GM18519 (cell line): ENCODE data around the gene SPSB4.

Experiments
- ATAC-seq: cut with Tn5 transposase; IDR thresholded peaks from one replicate; pipeline ENCODE4 v1.9.1; 2021; ENCODE audit warnings: mild to moderate bottlenecking, moderate library complexity; ENCODE audit not compliant: unreplicated experiment, low FRiP score

The SPSB4 gene

DNA sequence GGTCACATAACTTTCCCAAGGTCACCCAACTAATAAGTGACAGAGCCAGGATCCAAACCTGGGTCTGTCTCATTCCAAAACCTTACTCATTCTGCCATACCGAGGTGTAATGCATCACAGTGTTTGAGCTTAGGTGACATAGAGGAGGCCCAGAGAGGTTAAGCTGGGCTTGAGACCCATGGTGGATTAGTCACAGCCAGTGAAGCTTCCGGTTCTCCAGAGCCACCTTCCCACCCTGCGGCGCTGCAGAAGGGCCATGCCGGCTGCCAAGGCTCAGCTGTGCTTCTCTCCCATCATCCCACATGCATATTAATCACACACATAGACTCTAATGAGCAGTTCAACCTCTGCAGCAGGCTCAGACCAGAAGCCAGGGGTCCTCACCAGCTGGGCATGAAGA lies 42.2 kb downstream of the SPSB4 start:
- ATAC-seq, result no peak

- no peak for ATAC-seq
Measured at GRCh38 chr3:141093971-141094684, 43.0 kb downstream of the SPSB4 start.

DNA sequence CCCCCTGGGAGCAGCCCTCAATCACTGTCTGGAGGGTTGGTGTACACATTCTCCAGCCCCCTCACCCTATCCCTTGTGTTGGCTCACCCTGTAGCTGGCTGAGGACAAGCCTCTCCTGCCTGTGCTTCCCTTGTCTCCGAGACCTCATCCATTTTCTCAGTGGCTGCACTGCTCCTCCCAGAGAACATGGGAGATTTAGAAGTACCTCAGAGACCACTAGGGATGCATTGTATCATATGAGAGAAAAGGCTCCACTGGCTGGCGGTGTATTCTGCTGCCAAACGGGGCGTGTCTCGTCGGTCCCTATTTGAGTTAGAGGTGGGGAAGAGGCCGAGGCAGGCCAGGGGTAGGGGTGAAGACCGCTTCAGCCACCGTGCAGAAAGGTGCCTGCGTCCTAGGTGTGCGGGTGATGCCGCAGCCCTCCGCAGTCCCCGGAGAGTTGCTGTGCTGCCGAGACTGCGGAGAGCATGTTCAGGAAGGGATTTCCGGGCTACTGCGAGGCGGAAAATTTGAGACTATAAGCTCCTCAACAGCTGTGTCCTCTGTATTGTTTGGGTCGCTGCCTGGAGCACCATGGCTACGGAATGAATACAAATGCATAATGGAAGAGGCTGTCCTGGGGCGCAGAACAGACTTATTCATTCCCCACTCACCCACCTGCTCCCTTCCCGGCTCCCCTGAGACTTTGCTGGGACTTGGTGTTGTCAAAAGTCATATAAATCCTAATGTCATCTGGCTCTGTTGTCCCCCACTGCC lies 43.8 kb downstream of the SPSB4 start:
- no peak for ATAC-seq

- no peak for ATAC-seq
Measured at GRCh38 chr3:141095546-141095937, 44.4 kb downstream of the SPSB4 start.

DNA sequence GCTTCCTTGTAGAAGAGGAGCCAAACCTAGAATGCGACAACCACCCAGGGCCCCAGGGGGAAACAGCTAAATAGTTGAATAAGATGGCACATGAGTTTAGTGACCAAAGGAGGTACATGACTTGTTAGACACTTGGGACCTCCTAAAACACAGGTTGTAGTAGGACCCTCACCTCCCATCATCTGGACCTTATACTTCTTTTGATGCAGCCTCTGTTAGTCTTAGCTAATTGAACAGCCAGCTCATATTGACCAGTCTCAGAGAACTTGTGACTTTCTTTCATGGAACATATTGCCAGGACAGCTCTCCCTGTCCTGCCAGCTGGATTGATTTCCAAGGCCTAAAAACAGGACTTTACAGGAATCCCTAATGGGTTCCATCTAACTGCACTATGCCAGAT lies 45.0 kb downstream of the SPSB4 start:
- ATAC-seq, result no peak

- no peak for ATAC-seq
Measured at GRCh38 chr3:141096981-141097380, 45.8 kb downstream of the SPSB4 start.

DNA sequence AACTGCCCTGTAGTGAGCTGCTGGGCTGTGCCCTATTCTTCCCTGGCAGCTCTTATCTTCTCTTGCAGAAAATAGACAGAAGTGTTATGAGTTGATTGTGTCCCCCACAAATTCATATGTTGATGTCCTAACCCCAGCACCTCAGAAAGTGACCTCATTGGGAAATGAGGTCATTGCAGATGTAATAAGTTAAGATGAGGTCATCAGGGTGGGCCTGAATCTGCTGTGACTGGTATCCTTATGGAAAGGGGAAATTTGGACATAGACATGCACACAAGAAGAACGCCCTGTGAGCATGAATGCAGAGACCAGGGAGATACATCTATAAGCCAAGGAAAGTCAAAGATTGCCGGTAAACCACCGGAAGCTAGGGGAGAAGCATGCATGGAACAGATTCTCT lies 49.0 kb downstream of the SPSB4 start:
- no peak for ATAC-seq

GRCh38 chr3:141100531-141101320 lies 49.6 kb downstream of the SPSB4 start:
- ATAC-seq, result no peak

DNA sequence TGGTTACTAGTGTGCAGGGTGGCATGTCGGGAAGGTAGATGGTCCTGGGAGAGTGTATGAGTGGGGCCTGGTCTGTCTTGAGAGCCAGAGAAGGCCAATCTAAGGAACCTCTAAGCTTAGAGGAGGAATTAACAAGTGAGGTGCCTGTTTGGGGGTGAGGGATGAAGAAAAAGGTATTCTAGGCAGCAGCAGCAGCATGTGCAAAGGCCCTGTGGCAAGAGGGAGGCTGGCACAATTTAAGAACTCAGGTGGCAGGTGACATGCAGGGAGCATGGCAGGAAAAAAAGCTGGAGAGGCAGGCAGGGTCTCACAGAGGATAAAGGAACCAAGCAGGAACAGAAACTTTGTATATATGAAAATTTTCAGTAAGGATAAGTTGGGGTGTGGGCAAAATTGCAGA lies 51.2 kb downstream of the SPSB4 start:
- ATAC-seq, result no peak

GRCh38 chr3:141103067-141103466 lies 51.9 kb downstream of the SPSB4 start:
- ATAC-seq, result no peak

DNA sequence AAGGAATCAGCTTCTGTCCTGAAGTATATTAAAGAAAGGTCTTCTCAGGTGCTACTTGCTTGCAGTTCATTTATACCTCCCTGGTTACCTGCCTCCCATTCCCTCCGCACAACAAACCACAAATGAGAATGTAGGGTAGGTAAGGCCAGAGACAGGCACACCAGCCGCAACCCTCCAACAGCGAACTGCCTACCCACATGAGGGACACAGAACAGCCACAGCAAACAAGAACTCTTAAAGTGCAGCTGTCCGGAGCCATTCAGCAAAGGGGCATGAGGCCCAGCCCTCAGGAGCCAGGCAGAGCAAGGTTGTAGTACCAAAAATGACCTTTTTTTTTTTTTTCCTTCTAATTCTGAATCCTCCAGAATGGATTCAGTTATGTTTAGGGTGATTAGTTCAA lies 52.4 kb downstream of the SPSB4 start:
- no peak for ATAC-seq

DNA sequence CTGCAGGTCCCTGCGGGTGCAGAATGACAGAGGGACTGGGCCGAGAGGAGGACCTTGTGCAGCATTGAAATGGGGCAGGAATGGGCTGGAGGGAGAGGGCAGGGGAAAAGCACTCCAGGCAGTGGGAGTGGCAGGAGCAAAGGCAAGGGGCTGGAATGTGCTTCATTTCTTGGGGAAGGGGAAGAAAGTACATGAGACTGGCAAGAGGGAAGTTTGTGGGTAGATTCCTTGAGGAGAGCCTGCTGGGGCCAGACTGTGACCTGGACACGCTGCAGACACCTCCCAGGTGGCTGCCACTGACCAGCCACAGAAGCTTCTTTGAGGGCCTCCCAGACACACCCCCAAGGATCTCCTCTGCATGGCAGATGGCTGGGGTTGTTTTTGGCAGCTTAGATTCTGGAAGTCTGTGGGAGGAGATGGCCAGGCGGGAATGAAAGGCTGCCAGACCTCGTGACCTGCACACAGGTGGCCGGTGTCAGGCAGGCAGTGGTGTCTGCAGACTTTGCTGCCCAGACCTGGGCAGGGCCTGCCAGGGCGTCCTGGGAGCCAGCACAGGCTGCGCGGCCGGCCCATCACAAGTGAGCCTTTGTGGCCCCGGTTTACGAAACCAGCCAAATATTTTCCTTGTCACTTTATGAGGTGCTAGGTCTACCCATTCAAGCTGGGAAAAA lies 53.1 kb downstream of the SPSB4 start:
- ATAC-seq, result no peak

- ATAC-seq, result no peak
Measured at GRCh38 chr3:141105828-141106628, 54.9 kb downstream of the SPSB4 start.

DNA sequence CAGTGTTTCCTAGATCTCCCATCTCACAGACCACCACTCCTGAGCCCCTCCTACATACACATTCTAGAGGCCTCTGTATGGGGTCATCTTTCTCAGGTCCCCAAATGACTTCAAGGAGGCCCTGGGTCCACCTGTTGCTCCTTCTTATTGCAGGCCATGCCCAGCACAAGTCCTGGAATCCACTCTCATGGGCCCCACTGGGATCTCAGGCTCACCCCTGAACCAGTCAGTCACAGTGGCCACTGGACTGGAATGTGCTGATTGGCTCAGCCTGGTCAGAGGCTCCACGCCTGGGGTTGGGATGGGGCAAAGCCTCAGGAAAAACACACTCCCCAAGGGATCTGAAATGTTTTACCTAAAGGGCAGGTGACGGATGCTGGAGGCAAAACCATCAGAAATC lies 55.7 kb downstream of the SPSB4 start:
- ATAC-seq, result no peak

- ATAC-seq, result no peak
Measured at GRCh38 chr3:141108039-141108438, 56.9 kb downstream of the SPSB4 start.

- ATAC-seq, result no peak
Measured at GRCh38 chr3:141109751-141110150, 58.6 kb downstream of the SPSB4 start.

DNA sequence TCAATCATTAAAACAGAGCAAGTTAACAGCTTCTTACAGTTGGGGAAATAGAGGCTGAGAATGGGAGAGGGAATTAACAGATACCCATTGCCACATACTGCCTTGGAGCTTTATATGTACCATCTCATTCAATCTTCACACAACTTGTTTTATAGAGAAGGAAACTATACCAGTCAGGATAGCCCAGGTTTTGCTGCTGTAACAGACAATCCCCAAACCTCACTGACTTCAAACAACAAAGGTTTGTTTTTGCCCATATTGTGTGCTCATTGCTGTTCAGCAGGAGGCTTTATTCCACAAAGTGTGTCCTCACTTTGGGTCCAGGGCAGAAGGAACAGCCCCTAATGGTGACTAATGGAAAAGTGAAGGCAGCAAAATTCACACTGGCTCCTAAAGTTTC lies 59.2 kb downstream of the SPSB4 start:
- ATAC-seq, result no peak

DNA sequence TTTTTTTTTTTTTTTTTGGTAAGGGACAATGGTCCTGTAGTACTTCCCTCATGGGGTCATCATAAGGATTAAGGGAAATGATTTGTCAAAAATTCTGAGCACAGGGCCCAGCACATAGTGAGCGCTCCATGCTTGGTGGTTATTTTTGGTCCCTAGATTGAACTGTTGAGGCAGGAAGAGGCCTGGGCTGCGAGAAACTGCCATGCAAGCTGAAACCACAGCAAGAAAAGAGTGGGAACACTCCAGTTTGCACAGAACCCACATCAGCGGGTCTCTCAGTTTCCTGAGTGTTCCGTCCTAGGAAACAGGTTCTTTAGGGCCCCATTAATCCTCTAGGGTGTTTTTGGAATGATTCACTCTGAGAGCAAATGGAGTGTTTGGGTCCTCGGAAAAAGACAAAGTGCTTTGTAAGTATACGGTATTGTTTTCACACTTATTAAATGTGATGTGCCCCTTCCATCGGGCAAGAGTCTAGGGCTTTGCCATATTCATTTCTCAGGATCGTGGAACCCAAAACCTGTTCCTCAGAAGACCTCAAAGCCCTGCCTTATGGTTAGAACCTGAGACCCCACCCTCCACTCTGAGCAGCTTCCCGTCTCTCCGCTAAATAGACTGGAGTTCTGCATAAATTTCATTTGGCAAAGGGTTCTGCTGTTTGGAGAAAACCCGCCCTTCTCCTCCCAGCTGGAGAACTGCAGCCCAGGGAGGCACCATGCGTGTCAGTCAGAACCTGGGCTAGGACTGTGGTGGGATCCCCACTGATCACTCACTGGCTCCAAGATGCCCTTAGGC lies 60.4 kb downstream of the SPSB4 start:
- no peak for ATAC-seq

DNA sequence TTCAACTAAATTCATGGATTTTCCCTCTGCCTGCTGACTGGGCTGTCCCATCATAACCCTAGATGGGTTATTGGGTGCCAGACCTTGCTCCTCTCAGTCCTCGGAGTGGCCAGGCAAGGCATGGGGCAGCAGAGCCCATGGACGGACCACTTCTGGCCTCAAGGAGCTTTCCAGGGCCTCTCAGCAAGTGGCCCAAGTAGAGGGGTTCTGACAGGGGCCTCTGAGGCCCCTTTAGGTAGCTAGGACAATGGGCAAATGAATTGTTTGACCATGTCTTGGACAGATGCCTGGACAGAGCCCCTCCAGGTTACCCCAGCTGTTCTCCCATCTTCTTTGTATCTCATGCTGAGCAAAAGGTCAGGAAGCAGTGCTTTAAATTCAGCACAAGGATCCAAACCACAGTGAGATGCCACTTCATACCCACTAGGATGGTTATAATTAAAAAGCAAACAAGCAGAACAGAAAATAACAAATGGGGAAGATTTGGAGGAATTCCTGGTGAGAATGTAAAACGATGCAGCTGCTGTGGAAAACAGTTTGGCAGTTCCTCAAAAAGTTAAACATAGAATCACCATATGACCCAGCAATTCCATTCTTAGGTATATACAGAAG lies 61.6 kb downstream of the SPSB4 start:
- ATAC-seq, result no peak
